ENCODE results near the gene LRRC37A3.
"Not testable (repeated sequence)": the region's sequence is repeated elsewhere in the genome, so short reads cannot be mapped to it uniquely, and the experiment has no call there.

DNA sequence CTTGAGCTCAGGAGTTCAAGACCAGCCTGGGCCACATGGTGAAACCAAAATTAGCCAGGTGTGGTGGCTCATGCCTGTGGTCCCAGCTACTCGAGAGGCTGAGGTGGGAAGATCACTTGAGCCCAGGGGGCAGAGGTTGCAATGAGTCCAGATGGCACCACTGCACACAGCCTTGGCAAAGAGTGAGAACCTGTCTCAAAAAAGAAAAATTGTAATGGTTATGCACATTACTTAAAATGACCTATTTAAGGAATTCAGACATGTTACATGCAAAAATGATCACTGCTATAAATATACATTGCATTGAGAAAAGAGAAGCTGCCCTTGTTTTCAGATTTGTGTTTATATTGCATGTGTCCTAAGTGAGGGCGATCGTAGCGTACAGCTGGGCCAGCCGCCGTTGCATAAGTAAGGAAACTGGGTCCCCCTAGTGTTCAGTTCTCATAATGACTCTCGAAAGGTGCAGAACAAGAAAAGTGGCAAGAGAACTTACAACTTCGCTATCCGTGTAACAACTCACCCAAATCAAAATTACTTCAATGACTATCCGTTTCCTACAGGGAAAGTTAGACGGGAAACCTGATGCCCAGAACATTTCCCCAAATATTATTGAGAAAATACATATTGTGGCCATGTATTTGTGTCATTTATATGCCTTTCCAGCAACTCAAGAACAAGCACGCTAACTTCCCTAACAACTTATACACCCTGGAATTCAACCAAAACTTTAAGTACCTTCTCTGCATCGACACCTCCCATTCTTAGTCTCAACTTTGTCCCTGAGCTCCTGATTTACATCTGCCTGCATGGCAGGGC lies 42.5 kb upstream of the LRRC37A3 start:
- TF ChIP-seq POLR2A (IDR thresholded peaks at IDR 0.05): not testable (repeated sequence)
- peak; percentile 64 to 90 (median 77) for TF ChIP-seq CTCF (IDR thresholded peaks at IDR 0.05)

All from gastroesophageal sphincter (tissue), 3 donors.